H9 (cell line): ENCODE data around the gene CDH4. TPM values are rescaled to one million over a fixed set of nuclear protein-coding genes. Genes with fewer than 3 reads are reported as not detected.

ENCODE experiments used
- DNase-seq: peaks from one replicate; pipeline ENCODE4 v3.0.0-alpha.2; 2017
- H2AFZ ChIP-seq: one replicate; pipeline ENCODE4 v1.6.1; 2013; ENCODE audit warnings: mild to moderate bottlenecking, low read length, control low read depth, moderate library complexity
- H2AK5ac ChIP-seq: 2 replicates; pipeline ENCODE4 v1.6.1; 2013; ENCODE audit warnings: low read length, control low read depth, mixed read lengths; ENCODE audit not compliant: insufficient read length
- H2BK120ac ChIP-seq: one replicate; pipeline ENCODE4 v1.6.1; 2013; ENCODE audit warnings: low read depth, mild to moderate bottlenecking, low read length, control low read depth, inconsistent platforms; ENCODE audit not compliant: poor library complexity, severe bottlenecking
- H2BK12ac ChIP-seq: 2 replicates; pipeline ENCODE4 v1.6.1; 2013; ENCODE audit warnings: low read length, control low read depth, mixed read lengths, low read depth; ENCODE audit not compliant: insufficient read length
- H2BK15ac ChIP-seq: 2 replicates; pipeline ENCODE4 v1.6.1; 2013; ENCODE audit warnings: low read depth, low read length, control low read depth
- H2BK20ac ChIP-seq: one replicate; pipeline ENCODE4 v1.6.1; 2013; ENCODE audit warnings: low read depth, mild to moderate bottlenecking, low read length, control low read depth, inconsistent platforms; ENCODE audit not compliant: poor library complexity, severe bottlenecking
- H2BK5ac ChIP-seq: 2 replicates; pipeline ENCODE4 v1.6.1; 2013; ENCODE audit warnings: low read length, control low read depth, mixed read lengths; ENCODE audit not compliant: insufficient read length
- H3K14ac ChIP-seq: 2 replicates; pipeline ENCODE4 v1.6.1; 2013; ENCODE audit warnings: low read length, control low read depth; ENCODE audit not compliant: insufficient read depth
- H3K18ac ChIP-seq: 2 replicates; pipeline ENCODE4 v1.6.1; 2013; ENCODE audit warnings: low read depth, mild to moderate bottlenecking, mixed read lengths, low read length, control low read depth; ENCODE audit not compliant: insufficient read length
- H3K23ac ChIP-seq: 2 replicates; pipeline ENCODE4 v1.6.1; 2013; ENCODE audit warnings: low read length, control low read depth, mixed read lengths, low read depth; ENCODE audit not compliant: insufficient read length
- H3K23me2 ChIP-seq: 2 replicates; pipeline ENCODE4 v1.6.1; 2013; ENCODE audit warnings: low read depth, mild to moderate bottlenecking, mixed read lengths, low read length, control low read depth; ENCODE audit not compliant: insufficient read length, poor library complexity, severe bottlenecking
- H3K27ac ChIP-seq: 2 replicates; pipeline ENCODE4 v1.5.1; 2013; ENCODE audit warnings: low read length, control low read depth, mixed read lengths, low read depth; ENCODE audit not compliant: insufficient read length
- H3K27me3 ChIP-seq: 2 replicates; pipeline ENCODE4 v1.6.1; 2013; ENCODE audit warnings: low read length, control low read depth, inconsistent platforms; ENCODE audit not compliant: insufficient read depth
- H3K4ac ChIP-seq: 2 replicates; pipeline ENCODE4 v1.6.1; 2013; ENCODE audit warnings: low read depth, mild to moderate bottlenecking, control low read depth, inconsistent platforms, low read length, moderate library complexity
- H3K4me1 ChIP-seq: 2 replicates; pipeline ENCODE4 v1.6.1; 2013; ENCODE audit warnings: low read length, control low read depth, inconsistent platforms; ENCODE audit not compliant: insufficient read depth
- H3K4me2 ChIP-seq: 2 replicates; pipeline ENCODE4 v1.6.1; 2013; ENCODE audit warnings: low read length, control low read depth, mixed read lengths; ENCODE audit not compliant: insufficient read length, insufficient read depth
- H3K56ac ChIP-seq: 2 replicates; pipeline ENCODE4 v1.6.1; 2013; ENCODE audit warnings: low read depth, mild to moderate bottlenecking, mixed read lengths, low read length, control low read depth; ENCODE audit not compliant: insufficient read length
- H3K79me1 ChIP-seq: 2 replicates; pipeline ENCODE4 v1.6.1; 2013; ENCODE audit warnings: low read depth, mild to moderate bottlenecking, moderate library complexity, low read length, control low read depth, inconsistent platforms; ENCODE audit not compliant: insufficient read depth, poor library complexity, severe bottlenecking
- H3K79me2 ChIP-seq: 2 replicates; pipeline ENCODE4 v1.6.1; 2013; ENCODE audit warnings: low read length, control low read depth, inconsistent platforms; ENCODE audit not compliant: insufficient read depth
- H3K9ac ChIP-seq: 2 replicates; pipeline ENCODE4 v1.6.1; 2013; ENCODE audit warnings: low read length, control low read depth, mixed read lengths; ENCODE audit not compliant: insufficient read length; ENCODE audit errors: extremely low read depth
- H3K9me3 ChIP-seq: one replicate; pipeline ENCODE4 v1.6.1; 2013; ENCODE audit warnings: low read depth, low read length, inconsistent platforms; ENCODE audit not compliant: control insufficient read depth
- H3T11ph ChIP-seq: one replicate; pipeline ENCODE4 v1.6.1; 2013; ENCODE audit warnings: mild to moderate bottlenecking, low read length, control low read depth, inconsistent platforms
- H4K20me1 ChIP-seq: one replicate; pipeline ENCODE4 v1.6.1; 2013; ENCODE audit not compliant: control insufficient read depth, insufficient read length, insufficient read depth
- H4K5ac ChIP-seq: 2 replicates; pipeline ENCODE4 v1.6.1; 2013; ENCODE audit warnings: low read depth, mild to moderate bottlenecking, mixed read lengths, low read length, control low read depth; ENCODE audit not compliant: insufficient read length
- H4K8ac ChIP-seq: replicated peaks from 2 replicates; pipeline ENCODE4 v1.6.1; 2013; ENCODE audit warnings: low read length, control low read depth, mixed read lengths, low read depth; ENCODE audit not compliant: insufficient read length
- H4K91ac ChIP-seq: 2 replicates; pipeline ENCODE4 v1.6.1; 2013; ENCODE audit warnings: low read depth, mild to moderate bottlenecking, moderate library complexity, mixed read lengths, low read length, control low read depth; ENCODE audit not compliant: insufficient read length
- H3K27ac Mint-ChIP-seq, 3 experiments: 2 replicates in 2 of 3; 3 replicates in 1 of 3; pipeline ENCODE4 v1.8.0; 2020 to 2021; ENCODE audit warnings: mixed read lengths in 3 of 3, mild to moderate bottlenecking in 1 of 3, moderate library complexity in 1 of 3
- H3K27me3 Mint-ChIP-seq: 2 replicates; pipeline ENCODE4 v1.8.0; 2021; ENCODE audit warnings: low read depth, mild to moderate bottlenecking, moderate library complexity, mixed read lengths
- H3K36me3 Mint-ChIP-seq, 3 experiments: 2 replicates in 2 of 3; 3 replicates in 1 of 3; pipeline ENCODE4 v1.8.0; 2020 to 2021; ENCODE audit warnings: low read depth in 3 of 3, mixed read lengths in 3 of 3; ENCODE audit not compliant: insufficient read depth in 1 of 3
- H3K4me1 Mint-ChIP-seq, 2 experiments: 2 replicates each; pipeline ENCODE4 v1.8.0; 2020; ENCODE audit warnings: mixed read lengths in 2 of 2
- H3K4me3 Mint-ChIP-seq, 2 experiments: 2 replicates in 1 of 2; 3 replicates in 1 of 2; pipeline ENCODE4 v1.8.0; 2020 to 2021; ENCODE audit warnings: mild to moderate bottlenecking in 2 of 2, mixed read lengths in 2 of 2, moderate library complexity in 1 of 2
- H3K9me3 Mint-ChIP-seq, 2 experiments: 2 replicates in 1 of 2; 3 replicates in 1 of 2; pipeline ENCODE4 v1.8.0; 2020; ENCODE audit warnings: mild to moderate bottlenecking in 2 of 2, mixed read lengths in 2 of 2, moderate library complexity in 1 of 2
- CTCF ChIP-seq: fragments of 200-600 bp; sonication (generic); conservative IDR thresholded peaks from 3 replicates; pipeline ENCODE4 v1.8.0; 2021; ENCODE audit warnings: antibody characterized with exemption, mild to moderate bottlenecking
- WGBS: extraction: QIAGEN DNeasy Blood & Tissue Kit; methylation state at CpG from one replicate; pipeline ENCODE4 v1.1.7; 2013; ENCODE audit warnings: missing lambda C conversion rate, low lambda C conversion rate, mixed read lengths; ENCODE audit not compliant: insufficient read length; ENCODE audit errors: extremely low coverage; 5-methylcytosine and 5-hydroxymethylcytosine counted together
- total RNA-seq: library from RNA; stranded (reverse); gene quantifications from 2 replicates; pipeline ENCODE4 v1.2.1, GENCODE V29; 2021

The CDH4 gene
- total RNA-seq, 1 experiment from 2014 or later = 3.0 TPM

GRCh38 chr20:61536671-61537070, 284.6 kb downstream of the CDH4 start:
- H2BK15ac ChIP-seq = no peak overlapping the region
- TF ChIP-seq CTCF = no peak
- no peak overlapping the region for H2BK20ac ChIP-seq
- no peak overlapping the region for H2BK12ac ChIP-seq
- peaks cover 3 to 8% of the 10 kb centered on the region in 2 experiments; a peak in 3 of 4 replicates for H3K4me1 Mint-ChIP-seq
- H4K91ac ChIP-seq = no peak overlapping the region
- no peaks in the 10 kb centered on the region for H3K4me1 ChIP-seq
- H3K18ac ChIP-seq = no peak overlapping the region
- no peak overlapping the region for H3K23ac ChIP-seq
- H3K9me3 ChIP-seq = no peaks in the 10 kb centered on the region
- peaks cover 25% of the 10 kb centered on the region for H3K27me3 Mint-ChIP-seq
- H3K56ac ChIP-seq = no peak overlapping the region
- H2BK120ac ChIP-seq = no peak overlapping the region
- WGBS = no CpG with 5 or more reads among the region's 9 CpGs
- H3K4me3 Mint-ChIP-seq = no peak overlapping the region
- H3K9me3 Mint-ChIP-seq = no peaks in the 10 kb centered on the region
- no peaks in the 10 kb centered on the region for H3K79me2 ChIP-seq
- no peak for DNase-seq
- H3K9ac ChIP-seq = no peak overlapping the region
- H3K36me3 Mint-ChIP-seq = no peaks in the 10 kb centered on the region
- no peak overlapping the region for H3K27ac ChIP-seq
- no peaks in the 10 kb centered on the region for H3K79me1 ChIP-seq
- H3K27me3 ChIP-seq = no peaks in the 10 kb centered on the region
- H4K8ac ChIP-seq = no peak overlapping the region
- no peak overlapping the region for H2BK5ac ChIP-seq
- H3T11ph ChIP-seq = no peak overlapping the region
- no peak overlapping the region for H3K14ac ChIP-seq
- no peak overlapping the region for H4K5ac ChIP-seq
- no peaks in the 10 kb centered on the region for H4K20me1 ChIP-seq
- no peak overlapping the region for H2AK5ac ChIP-seq
- H2AFZ ChIP-seq = no peak overlapping the region
- H3K4me2 ChIP-seq = no peak overlapping the region
- no peak overlapping the region for H3K4ac ChIP-seq
- H3K27ac Mint-ChIP-seq = peak overlapping the region in 1 of 3 experiments; percentile 76; a peak in 1 of 7 replicates
- H3K23me2 ChIP-seq = no peaks in the 10 kb centered on the region
